ENCODE data around the gene ADGRG4. TPM values are rescaled to one million over a fixed set of nuclear protein-coding genes. Genes with fewer than 3 reads are reported as not detected.

Gene ADGRG4
- total and polyA plus RNA-seq, 9 donors, result 0.01 to 2.0 (median 0.34) TPM; not detected in 2

GRCh38 chrX:136295380-136295779 lies 5.4 kb upstream of the ADGRG4 start:
- H3K27ac ChIP-seq, result no peak overlapping the region
- no peak for DNase-seq
- TF ChIP-seq POLR2A (IDR thresholded peaks at IDR 0.05) (no peak), EP300 (IDR thresholded peaks at IDR 0.05) (no peak), CTCF (IDR thresholded peaks at IDR 0.05) (no peak)
- H3K4me1 ChIP-seq (ENCODE audit: insufficient read depth), result no peaks in the 10 kb centered on the region
- H3K27me3 ChIP-seq, result no peaks in the 10 kb centered on the region
- no peak overlapping the region for H3K4me3 ChIP-seq
- WGBS, 3 donors, result 68 to 82% (median 75%) methylated on average over 8 of the region's 8 CpGs
- no peaks in the 10 kb centered on the region for H3K9me3 ChIP-seq
- intact Hi-C loops (cut with DNase I), result no loop called here
- H3K36me3 ChIP-seq, result no peaks in the 10 kb centered on the region

GRCh38 chrX:136303041-136303440 lies 2.3 kb downstream of the ADGRG4 start:
- Histone ChIP-seq H3K27ac (no peak overlapping the region), H3K27me3 (no peaks in the 10 kb centered on the region), H3K4me3 (no peak overlapping the region), H3K9me3 (no peaks in the 10 kb centered on the region), H3K4me1 (ENCODE audit: insufficient read depth) (no peaks in the 10 kb centered on the region), H3K36me3 (no peaks in the 10 kb centered on the region)
- no peak for DNase-seq
- intact Hi-C loops (cut with DNase I), result no loop called here
- no peak for TF ChIP-seq POLR2A (IDR thresholded peaks at IDR 0.05)
- WGBS, 3 donors, result 60 to 81% (median 67%) methylated on average over 3 of the region's 3 CpGs

GRCh38 chrX:136304493-136304892 lies 3.7 kb downstream of the ADGRG4 start:
- Histone ChIP-seq H3K27me3 (no peaks in the 10 kb centered on the region), H3K27ac (no peak overlapping the region), H3K36me3 (no peaks in the 10 kb centered on the region), H3K4me1 (ENCODE audit: insufficient read depth) (no peaks in the 10 kb centered on the region), H3K4me3 (no peak overlapping the region), H3K9me3 (no peaks in the 10 kb centered on the region)
- 45 to 51% (median 46%) methylated on average over 3 of the region's 3 CpGs for WGBS, 3 donors
- no peak for TF ChIP-seq CTCF (IDR thresholded peaks at IDR 0.05)
- TF ChIP-seq EP300 (IDR thresholded peaks at IDR 0.05), result no peak
- TF ChIP-seq POLR2A (IDR thresholded peaks at IDR 0.05), result no peak
- intact Hi-C loops (cut with DNase I), result no loop called here
- DNase-seq, result no peak

GRCh38 chrX:136306182-136306581 lies 5.4 kb downstream of the ADGRG4 start:
- Histone ChIP-seq H3K27me3 (no peaks in the 10 kb centered on the region), H3K27ac (no peak overlapping the region), H3K36me3 (no peaks in the 10 kb centered on the region), H3K4me3 (no peak overlapping the region), H3K4me1 (ENCODE audit: insufficient read depth) (no peaks in the 10 kb centered on the region), H3K9me3 (no peaks in the 10 kb centered on the region)
- TF ChIP-seq CTCF (IDR thresholded peaks at IDR 0.05) (no peak), POLR2A (IDR thresholded peaks at IDR 0.05) (no peak), EP300 (IDR thresholded peaks at IDR 0.05) (no peak)
- WGBS, 3 donors, result 76 to 88% (median 76%) methylated on average over 1 of the region's 1 CpG
- intact Hi-C loops (cut with DNase I), result no loop called here
- DNase-seq, result no peak

GRCh38 chrX:136307471-136307870 lies 6.7 kb downstream of the ADGRG4 start:
- Histone ChIP-seq H3K4me1 (ENCODE audit: insufficient read depth) (no peaks in the 10 kb centered on the region), H3K4me3 (no peak overlapping the region), H3K27ac (no peak overlapping the region), H3K27me3 (no peaks in the 10 kb centered on the region), H3K9me3 (no peaks in the 10 kb centered on the region), H3K36me3 (no peaks in the 10 kb centered on the region)
- intact Hi-C loops (cut with DNase I), result no loop called here
- no peak for TF ChIP-seq EP300 (IDR thresholded peaks at IDR 0.05)
- no peak for TF ChIP-seq POLR2A (IDR thresholded peaks at IDR 0.05)
- no peak for TF ChIP-seq CTCF (IDR thresholded peaks at IDR 0.05)
- no peak for DNase-seq
- WGBS, 3 donors, result 16 to 43% (median 26%) methylated on average over 1 of the region's 1 CpG
